ENCODE data around the gene KLHL8.

The KLHL8 gene

GRCh38 chr4:87122252-87122651 is 98.2 kb downstream of the KLHL8 start:
- DNase-seq = peak in 1 of 56 donors; percentile 17

GRCh38 chr4:87121341-87122065 is 98.9 kb downstream of the KLHL8 start:
- no peak for DNase-seq

DNA sequence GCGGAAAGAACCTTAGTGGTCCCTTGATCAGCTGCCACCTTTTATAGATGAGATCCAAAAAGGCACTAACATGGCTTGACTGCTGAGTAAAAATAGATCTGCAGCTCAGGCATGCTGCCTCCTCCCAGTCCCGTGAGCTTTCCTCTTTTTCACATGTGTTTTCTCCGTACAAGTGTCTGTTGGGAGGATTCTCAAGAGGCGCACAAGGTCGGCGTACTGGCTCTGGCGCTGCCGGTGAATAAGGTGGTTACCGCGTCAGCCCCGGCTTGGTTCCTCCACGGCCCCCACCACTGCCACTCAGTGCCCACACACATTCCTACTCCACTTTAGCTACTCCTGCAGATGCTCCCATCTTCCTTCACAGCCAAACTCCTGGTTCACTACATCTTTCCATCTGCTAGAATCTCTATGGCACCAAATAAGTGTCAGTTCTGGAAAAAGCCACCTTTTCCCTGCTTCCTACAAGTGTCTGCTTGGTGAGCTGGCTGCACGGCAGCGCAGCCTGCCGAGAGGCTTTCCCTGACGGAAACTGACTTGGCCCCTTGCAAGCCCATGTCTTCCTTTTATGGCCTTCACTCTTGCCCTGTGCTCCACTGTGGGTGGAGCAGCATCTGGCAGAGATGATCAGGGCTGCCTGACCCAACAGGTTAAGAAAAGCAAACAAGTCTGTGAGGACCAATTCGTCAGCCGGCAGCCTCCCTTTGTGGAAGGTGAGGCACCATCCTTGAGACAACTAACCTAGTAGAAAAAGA is 99.8 kb downstream of the KLHL8 start:
- DNase-seq = peak in 2 of 56 donors; percentile 43 to 44

- no peak for DNase-seq
These were observed 100.4 kb downstream of the KLHL8 start for GRCh38 chr4:87120010-87120409.

DNA sequence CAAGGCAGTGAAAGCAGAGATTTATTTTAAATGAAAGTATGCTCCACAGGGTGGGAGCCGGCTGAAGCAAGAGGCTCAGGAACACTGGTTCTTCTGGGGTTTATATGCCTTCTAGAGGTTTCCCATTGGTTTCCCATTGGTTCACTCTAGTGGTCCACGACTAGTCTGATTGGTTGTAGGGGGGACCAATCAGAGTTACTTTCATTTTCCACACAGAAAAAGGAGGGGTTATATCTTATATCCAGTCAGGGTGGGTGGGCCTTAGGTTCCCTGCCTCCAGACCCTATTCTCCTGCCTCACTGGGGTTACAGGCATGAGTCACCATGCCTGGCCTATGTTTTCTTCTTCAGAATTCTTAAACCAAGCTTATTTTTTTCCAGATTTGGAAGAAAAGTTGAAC is 101.6 kb downstream of the KLHL8 start:
- DNase-seq = no peak

DNA sequence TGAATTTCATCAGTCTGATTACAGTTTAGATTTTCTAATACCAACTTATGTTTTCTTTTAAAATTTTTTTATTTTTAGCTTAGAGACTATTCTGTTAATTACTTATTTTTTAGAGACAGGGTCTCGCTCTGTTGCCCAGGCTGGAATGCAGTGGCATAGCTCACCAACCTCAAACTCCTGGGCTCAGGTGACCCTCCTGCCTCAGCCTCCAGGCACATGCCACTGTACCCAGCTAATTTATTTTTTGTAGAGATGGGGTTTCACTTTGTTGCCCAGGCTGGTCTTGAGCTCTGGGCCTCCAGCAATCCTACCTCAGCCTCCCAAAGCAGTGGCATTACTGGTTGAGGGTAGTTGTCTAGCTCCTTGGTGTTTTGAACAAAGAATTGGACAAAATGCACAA is 102.0 kb downstream of the KLHL8 start:
- DNase-seq = no peak

DNA sequence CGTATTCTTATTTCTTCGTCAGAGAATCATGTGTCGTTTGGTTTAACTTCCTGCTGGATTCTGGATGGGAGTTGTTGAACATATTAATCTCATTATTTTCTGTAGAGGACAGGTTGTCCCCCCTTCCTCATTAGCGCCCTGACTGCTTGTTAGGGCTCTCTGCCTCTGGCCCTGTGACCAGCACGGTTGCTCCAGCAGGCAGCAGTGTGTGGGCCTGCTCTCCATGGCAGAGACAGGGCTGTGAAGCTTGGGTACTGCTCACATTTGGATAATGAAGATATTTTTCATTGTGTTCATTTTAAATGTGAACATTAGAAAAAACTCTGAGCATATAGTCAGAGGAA is 102.7 kb downstream of the KLHL8 start:
- DNase-seq = peak in 3 of 56 donors; percentile 12 to 23 (median 18)

- no peak for DNase-seq
These were observed 103.2 kb downstream of the KLHL8 start for GRCh38 chr4:87117051-87117731.

GRCh38 chr4:87116231-87116630 is 104.2 kb downstream of the KLHL8 start:
- no peak for DNase-seq

DNA sequence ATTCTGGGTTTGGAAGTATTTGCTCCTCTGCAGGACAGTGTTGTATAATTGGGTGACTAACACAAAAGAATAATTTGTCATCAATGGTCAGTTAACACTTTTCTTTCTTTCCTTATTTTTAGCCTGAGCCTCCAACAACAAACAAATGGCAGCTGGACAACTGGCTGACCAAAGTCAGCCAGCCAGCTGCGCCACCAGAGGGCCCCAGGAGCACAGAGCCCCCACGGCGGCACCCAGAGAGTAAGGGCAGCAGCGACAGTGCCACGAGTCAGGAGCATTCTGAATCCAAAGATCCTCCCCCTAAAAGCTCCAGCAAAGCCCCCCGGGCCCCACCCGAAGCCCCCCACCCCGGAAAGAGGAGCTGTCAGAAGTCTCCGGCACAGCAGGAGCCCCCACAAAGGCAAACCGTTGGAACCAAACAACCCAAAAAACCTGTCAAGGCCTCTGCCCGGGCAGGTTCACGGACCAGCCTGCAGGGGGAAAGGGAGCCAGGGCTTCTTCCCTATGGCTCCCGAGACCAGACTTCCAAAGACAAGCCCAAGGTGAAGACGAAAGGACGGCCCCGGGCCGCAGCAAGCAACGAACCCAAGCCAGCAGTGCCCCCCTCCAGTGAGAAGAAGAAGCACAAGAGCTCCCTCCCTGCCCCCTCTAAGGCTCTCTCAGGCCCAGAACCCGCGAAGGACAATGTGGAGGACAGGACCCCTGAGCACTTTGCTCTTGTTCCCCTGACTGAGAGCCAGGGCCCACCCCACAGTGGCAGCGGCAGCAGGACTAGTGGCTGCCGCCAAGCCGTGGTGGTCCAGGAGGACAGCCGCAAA is 106.0 kb downstream of the KLHL8 start:
- no peak for DNase-seq

DNA sequence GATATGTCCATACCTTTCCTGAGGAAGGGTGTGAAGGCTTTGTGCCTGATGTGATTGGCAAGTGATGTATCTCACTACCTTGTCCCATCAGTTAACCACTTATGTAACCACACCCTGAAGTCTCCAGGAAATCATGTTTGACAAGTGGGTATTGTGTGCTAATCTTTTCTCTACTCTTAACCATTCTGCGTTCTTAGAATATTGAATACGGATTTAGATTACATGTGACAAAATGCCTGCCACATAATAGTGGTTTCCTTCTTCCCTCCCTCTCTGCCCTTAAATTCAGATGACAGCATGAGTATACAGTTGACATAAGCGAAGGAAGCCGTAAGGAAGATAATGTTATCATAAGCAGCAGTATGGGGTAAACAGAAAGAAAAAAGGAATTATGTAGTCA is 108.4 kb downstream of the KLHL8 start:
- DNase-seq = no peak

Data from amygdala (tissue), 56 donors.